CD4-positive, alpha-beta T cell (primary cell): Measurements from ENCODE around the gene FAT1. TPM values are rescaled to one million over a fixed set of nuclear protein-coding genes. Genes with fewer than 3 reads are reported as not detected.

ENCODE experiments used
- ATAC-seq: fragments of 200-7000 bp; cut with Tn5 transposase; one replicate; pipeline ENCODE4 v1.10.0; 2022; ENCODE audit warnings: mild to moderate bottlenecking; ENCODE audit not compliant: poor library complexity
- CTCF ChIA-PET: fragments of 350-600 bp; sonication (Branson Sonifier 250); formaldehyde crosslinking; loops from one replicate; lab custom pipeline; 2021; ENCODE audit warnings: antibody characterized with exemption, inconsistent platforms; lab: Charles Lee
- POLR2A ChIA-PET: fragments of 350-600 bp; sonication (Branson Sonifier 250); formaldehyde crosslinking; loops from one replicate; lab custom pipeline; 2021; ENCODE audit warnings: antibody characterized with exemption, inconsistent platforms; lab: Charles Lee
- DNase-seq, 14 experiments: peaks; one replicate each; pipeline ENCODE4 v3.0.0-alpha.2; 2013 to 2020; ENCODE audit warnings: mixed read lengths in 2 of 14
- H3K27ac ChIP-seq, 2 donors: one replicate each; pipeline versions ENCODE4 v1.5.1 to v1.7.0; 2013; ENCODE audit warnings: low read length in 2 of 2, low read depth in 1 of 2, mild to moderate bottlenecking in 1 of 2
- H3K27me3 ChIP-seq, 2 experiments: 1 replicate in 1 of 2; 2 replicates in 1 of 2; pipeline versions ENCODE4 v1.6.1 to v1.7.0; 2013; ENCODE audit warnings: low read length in 2 of 2, control low read depth in 1 of 2, mild to moderate bottlenecking in 1 of 2, moderate library complexity in 1 of 2; ENCODE audit not compliant: insufficient read depth in 2 of 2, control insufficient read depth in 1 of 2
- H3K36me3 ChIP-seq: one replicate; pipeline ENCODE4 v1.6.1; 2013; ENCODE audit warnings: low read length, control low read depth; ENCODE audit not compliant: insufficient read depth
- H3K4me1 ChIP-seq: one replicate; pipeline ENCODE4 v1.6.1; 2013; ENCODE audit warnings: low read length, control low read depth; ENCODE audit not compliant: insufficient read depth
- H3K4me3 ChIP-seq: one replicate; pipeline ENCODE4 v1.5.1; 2013; ENCODE audit warnings: mild to moderate bottlenecking, low read length, moderate library complexity
- H3K9me3 ChIP-seq, 2 experiments: 1 replicate in 1 of 2; 2 replicates in 1 of 2; pipeline versions ENCODE4 v1.6.1 to v1.7.0; 2013; ENCODE audit warnings: low read length in 2 of 2, mild to moderate bottlenecking in 2 of 2, control low read depth in 1 of 2, moderate library complexity in 1 of 2; ENCODE audit not compliant: control insufficient read depth in 1 of 2, insufficient read depth in 1 of 2
- H3K27ac Mint-ChIP-seq: one replicate; pipeline ENCODE4 v1.8.0; 2020; ENCODE audit warnings: mixed read lengths
- H3K27me3 Mint-ChIP-seq: one replicate; pipeline ENCODE4 v1.8.0; 2021; ENCODE audit warnings: mixed read lengths
- H3K36me3 Mint-ChIP-seq: one replicate; pipeline ENCODE4 v1.8.0; 2021; ENCODE audit warnings: low read depth, mixed read lengths
- H3K4me1 Mint-ChIP-seq: one replicate; pipeline ENCODE4 v1.8.0; 2021; ENCODE audit warnings: low read depth, mixed read lengths
- H3K4me3 Mint-ChIP-seq: one replicate; pipeline ENCODE4 v1.8.0; 2020; ENCODE audit warnings: mild to moderate bottlenecking, mixed read lengths
- H3K9me3 Mint-ChIP-seq: one replicate; pipeline ENCODE4 v1.8.0; 2020; ENCODE audit warnings: mixed read lengths
- intact Hi-C, 2 experiments: fragments of 100-400 bp; cut with DNase I in 1 of 2; cut with micrococcal nuclease in 1 of 2; formaldehyde crosslinking; loops; one replicate each; pipeline versions ENCODE4 v1.15.1 to v1.9.0; 2023 to 2025; cut with DNase I, micrococcal nuclease
- total RNA-seq, 174 experiments: library from RNA in 2 of 174; stranded (reverse) in 2 of 174; gene quantifications; one replicate each; pipeline ENCODE4 v1.2.3 and lab custom pipeline; 2021 to 2026
- TF ChIP-seq, protein P1 (sequence below): fragments of 200-600 bp; IDR thresholded peaks from one replicate; pipeline ENCODE4 v1.8.0; 2022; ENCODE audit warnings: antibody characterized with exemption, mild to moderate bottlenecking

FAT1 gene
- total RNA-seq, 2 experiments from 2014 or later, result 0.03 TPM; not detected in 1

DNA sequence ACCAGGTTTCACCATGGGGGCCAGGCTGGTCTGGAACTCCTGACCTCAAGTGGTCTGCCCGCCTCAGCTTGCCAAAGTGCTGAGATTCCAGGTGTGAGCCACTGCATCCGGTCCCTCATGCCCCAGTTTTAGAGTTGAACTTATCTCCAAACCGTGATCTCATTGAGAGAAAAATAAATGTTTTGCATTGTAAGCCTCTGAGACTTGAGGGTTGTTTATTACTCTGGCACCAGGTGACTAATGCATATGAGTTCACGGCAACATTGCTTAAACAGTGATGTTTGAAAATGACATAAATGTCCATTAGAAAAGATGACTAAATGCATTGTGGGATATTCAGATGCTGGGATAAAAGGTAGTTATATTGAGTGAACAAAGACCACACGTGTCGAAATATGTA, 22.9 kb upstream of the FAT1 start:
- no peak for DNase-seq
- Mint-ChIP-seq H3K4me1 (no peaks in the 10 kb centered on the region), H3K27ac (no peak overlapping the region), H3K4me3 (no peak overlapping the region), H3K9me3 (no peaks in the 10 kb centered on the region), H3K36me3 (no peaks in the 10 kb centered on the region), H3K27me3 (no peaks in the 10 kb centered on the region)
- Histone ChIP-seq H3K4me3 (no peak overlapping the region), H3K4me1 (no peaks in the 10 kb centered on the region), H3K36me3 (no peaks in the 10 kb centered on the region), H3K9me3 (peaks cover 0 to 6% of the 10 kb centered on the region in 2 experiments), H3K27me3 (no peaks in the 10 kb centered on the region), H3K27ac (no peak overlapping the region)
- POLR2A ChIA-PET, result no interaction called here
- CTCF ChIA-PET, result no interaction called here
- intact Hi-C loops, result no loop called here
- ATAC-seq, result no peak
- TF ChIP-seq, protein P1, sequence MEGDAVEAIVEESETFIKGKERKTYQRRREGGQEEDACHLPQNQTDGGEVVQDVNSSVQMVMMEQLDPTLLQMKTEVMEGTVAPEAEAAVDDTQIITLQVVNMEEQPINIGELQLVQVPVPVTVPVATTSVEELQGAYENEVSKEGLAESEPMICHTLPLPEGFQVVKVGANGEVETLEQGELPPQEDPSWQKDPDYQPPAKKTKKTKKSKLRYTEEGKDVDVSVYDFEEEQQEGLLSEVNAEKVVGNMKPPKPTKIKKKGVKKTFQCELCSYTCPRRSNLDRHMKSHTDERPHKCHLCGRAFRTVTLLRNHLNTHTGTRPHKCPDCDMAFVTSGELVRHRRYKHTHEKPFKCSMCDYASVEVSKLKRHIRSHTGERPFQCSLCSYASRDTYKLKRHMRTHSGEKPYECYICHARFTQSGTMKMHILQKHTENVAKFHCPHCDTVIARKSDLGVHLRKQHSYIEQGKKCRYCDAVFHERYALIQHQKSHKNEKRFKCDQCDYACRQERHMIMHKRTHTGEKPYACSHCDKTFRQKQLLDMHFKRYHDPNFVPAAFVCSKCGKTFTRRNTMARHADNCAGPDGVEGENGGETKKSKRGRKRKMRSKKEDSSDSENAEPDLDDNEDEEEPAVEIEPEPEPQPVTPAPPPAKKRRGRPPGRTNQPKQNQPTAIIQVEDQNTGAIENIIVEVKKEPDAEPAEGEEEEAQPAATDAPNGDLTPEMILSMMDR, result no peak

DNA sequence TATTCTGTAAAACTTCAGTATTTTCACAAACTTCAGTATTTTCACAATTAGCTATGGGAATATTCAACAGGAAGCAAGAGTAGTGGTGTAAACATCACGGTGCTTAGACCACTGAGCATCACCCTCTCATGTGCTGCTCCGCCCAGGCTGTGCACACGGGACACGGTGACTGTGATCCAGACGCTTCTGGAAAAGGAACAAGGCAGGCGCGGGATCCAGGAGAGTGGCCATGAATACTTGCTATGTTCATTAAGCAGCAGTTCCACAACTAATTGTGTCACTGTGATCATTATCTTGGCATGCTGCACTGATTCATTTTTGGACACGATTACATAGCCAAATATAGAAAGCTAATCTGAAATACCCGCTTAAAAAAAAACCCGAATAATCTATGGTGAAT, 19.6 kb upstream of the FAT1 start:
- intact Hi-C loops, result no loop called here
- Histone ChIP-seq H3K36me3 (no peaks in the 10 kb centered on the region), H3K27me3 (no peaks in the 10 kb centered on the region), H3K9me3 (no peaks in the 10 kb centered on the region), H3K27ac (no peak overlapping the region), H3K4me1 (no peaks in the 10 kb centered on the region), H3K4me3 (no peak overlapping the region)
- Mint-ChIP-seq H3K27ac (no peak overlapping the region), H3K4me3 (no peak overlapping the region), H3K9me3 (no peaks in the 10 kb centered on the region), H3K36me3 (no peaks in the 10 kb centered on the region), H3K4me1 (no peaks in the 10 kb centered on the region), H3K27me3 (no peaks in the 10 kb centered on the region)
- TF ChIP-seq, protein P1, result no peak
- DNase-seq (no peak), ATAC-seq (no peak)
- ChIA-PET POLR2A (no interaction called here), CTCF (no interaction called here)

DNA sequence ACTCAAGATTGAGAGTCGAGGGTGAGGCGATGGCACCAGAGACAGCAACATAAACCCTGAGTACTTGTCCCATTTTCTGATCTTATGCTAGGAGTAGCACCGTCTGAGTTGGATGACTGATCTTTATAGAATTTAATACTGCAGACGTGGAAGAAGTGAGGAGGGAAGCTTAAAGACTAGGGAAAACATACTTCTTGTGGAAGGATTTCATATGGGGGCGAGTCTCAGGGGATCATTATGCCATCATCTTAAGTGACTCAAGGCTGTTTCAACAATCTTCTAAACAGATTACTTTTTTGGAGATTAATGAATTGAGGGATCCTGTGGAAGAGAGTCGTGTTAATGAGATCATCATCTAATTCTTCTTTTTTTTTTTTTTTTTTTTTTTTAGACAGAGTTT, 17.2 kb upstream of the FAT1 start:
- CTCF ChIA-PET, result no interaction called here
- intact Hi-C loops, result no loop called here
- ATAC-seq (no peak), DNase-seq (no peak)
- no peaks in the 10 kb centered on the region for H3K9me3 Mint-ChIP-seq
- H3K27me3 ChIP-seq, result no peaks in the 10 kb centered on the region
- no peaks in the 10 kb centered on the region for H3K36me3 ChIP-seq
- no peaks in the 10 kb centered on the region for H3K4me1 Mint-ChIP-seq
- no peaks in the 10 kb centered on the region for H3K36me3 Mint-ChIP-seq
- POLR2A ChIA-PET, result no interaction called here
- H3K4me3 ChIP-seq, result no peak overlapping the region
- TF ChIP-seq, protein P1, result no peak
- no peaks in the 10 kb centered on the region for H3K4me1 ChIP-seq
- H3K27ac Mint-ChIP-seq, result no peak overlapping the region
- no peaks in the 10 kb centered on the region for H3K27me3 Mint-ChIP-seq
- no peak overlapping the region for H3K4me3 Mint-ChIP-seq
- H3K27ac ChIP-seq, result no peak overlapping the region
- peaks cover 0 to 6% of the 10 kb centered on the region in 2 experiments for H3K9me3 ChIP-seq
